Stimulated activated effector memory CD8-positive, alpha-beta T cell treated with anti-CD3 and anti-CD28 coated beads, Interleukin-12 subunit alpha, Interleukin-12 subunit beta, amount 100 ng/mL, for 72 hours (primary cell): ENCODE data around the gene NXN.
A peak's percentile ranks its signal among the peaks of the same experiment; 100 is the strongest.

Experiments
- ATAC-seq: fragments of 150-1000 bp; cut with Tn5 transposase; 2 replicates; pipeline ENCODE4 v1.10.0; 2021
- DNase-seq, 2 donors: peaks; one replicate each; pipeline ENCODE4 v3.0.0; 2021 to 2022; ENCODE audit warnings: low spot score in 2 of 2
- H3K27ac Mint-ChIP-seq: one replicate; pipeline ENCODE4 v1.8.0; 2022; ENCODE audit warnings: mild to moderate bottlenecking, mixed read lengths
- H3K36me3 Mint-ChIP-seq: one replicate; pipeline ENCODE4 v1.8.0; 2022; ENCODE audit warnings: mild to moderate bottlenecking, mixed read lengths
- H3K4me1 Mint-ChIP-seq: one replicate; pipeline ENCODE4 v1.8.0; 2022; ENCODE audit warnings: mixed read lengths
- H3K4me3 Mint-ChIP-seq: one replicate; pipeline ENCODE4 v1.8.0; 2022; ENCODE audit warnings: mild to moderate bottlenecking, mixed read lengths
- H3K9me3 Mint-ChIP-seq: one replicate; pipeline ENCODE4 v1.8.0; 2022; ENCODE audit warnings: mixed read lengths

Gene NXN

DNA sequence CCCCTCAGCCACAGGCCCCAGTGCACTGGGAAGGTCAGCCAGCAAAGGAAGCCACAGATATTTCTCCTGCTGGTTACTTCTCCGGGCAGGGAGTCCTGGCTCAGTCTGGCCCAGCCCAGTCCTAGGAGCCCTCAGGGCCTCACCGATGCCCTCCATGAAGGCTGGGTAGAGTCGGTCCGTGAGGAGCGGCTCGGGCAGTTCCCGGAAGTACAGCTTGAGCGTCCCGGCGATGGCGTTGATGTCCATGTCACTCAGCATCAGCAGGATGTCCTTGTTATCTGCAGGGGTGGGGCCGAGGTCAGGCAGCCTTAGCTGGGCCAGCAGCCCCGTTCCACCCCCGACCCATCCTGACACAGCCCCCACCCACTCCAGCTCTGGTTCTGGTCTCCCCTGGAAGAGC lies 31.0 kb upstream of the NXN start:
- no peak for ATAC-seq
- peaks cover 54% of the 10 kb centered on the region for H3K36me3 Mint-ChIP-seq
- no peak overlapping the region for H3K27ac Mint-ChIP-seq
- H3K9me3 Mint-ChIP-seq: no peaks in the 10 kb centered on the region
- H3K4me1 Mint-ChIP-seq: peaks cover under 1% of the 10 kb centered on the region
- DNase-seq: no peak
- no peak overlapping the region for H3K4me3 Mint-ChIP-seq

DNA sequence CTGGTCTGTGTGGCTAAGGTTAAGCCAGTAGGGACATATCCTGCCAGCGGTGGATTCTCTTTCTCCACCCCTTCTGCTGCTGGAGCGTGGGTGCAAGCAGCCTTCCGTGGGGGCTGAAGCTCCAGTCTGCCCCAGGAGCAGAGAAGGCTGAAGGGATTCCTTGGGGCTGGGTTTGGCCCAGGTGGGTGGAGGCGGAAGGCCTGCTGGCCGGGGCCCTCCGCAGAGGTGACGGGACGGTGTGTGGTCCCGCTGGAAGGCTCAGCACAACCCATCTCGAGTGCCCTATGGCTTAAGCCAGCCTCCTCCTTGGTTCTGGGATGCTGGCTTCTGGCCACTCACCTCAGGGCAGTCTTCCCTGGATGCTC lies 30.5 kb upstream of the NXN start:
- H3K36me3 Mint-ChIP-seq: peaks cover 59% of the 10 kb centered on the region
- no peaks in the 10 kb centered on the region for H3K9me3 Mint-ChIP-seq

DNA sequence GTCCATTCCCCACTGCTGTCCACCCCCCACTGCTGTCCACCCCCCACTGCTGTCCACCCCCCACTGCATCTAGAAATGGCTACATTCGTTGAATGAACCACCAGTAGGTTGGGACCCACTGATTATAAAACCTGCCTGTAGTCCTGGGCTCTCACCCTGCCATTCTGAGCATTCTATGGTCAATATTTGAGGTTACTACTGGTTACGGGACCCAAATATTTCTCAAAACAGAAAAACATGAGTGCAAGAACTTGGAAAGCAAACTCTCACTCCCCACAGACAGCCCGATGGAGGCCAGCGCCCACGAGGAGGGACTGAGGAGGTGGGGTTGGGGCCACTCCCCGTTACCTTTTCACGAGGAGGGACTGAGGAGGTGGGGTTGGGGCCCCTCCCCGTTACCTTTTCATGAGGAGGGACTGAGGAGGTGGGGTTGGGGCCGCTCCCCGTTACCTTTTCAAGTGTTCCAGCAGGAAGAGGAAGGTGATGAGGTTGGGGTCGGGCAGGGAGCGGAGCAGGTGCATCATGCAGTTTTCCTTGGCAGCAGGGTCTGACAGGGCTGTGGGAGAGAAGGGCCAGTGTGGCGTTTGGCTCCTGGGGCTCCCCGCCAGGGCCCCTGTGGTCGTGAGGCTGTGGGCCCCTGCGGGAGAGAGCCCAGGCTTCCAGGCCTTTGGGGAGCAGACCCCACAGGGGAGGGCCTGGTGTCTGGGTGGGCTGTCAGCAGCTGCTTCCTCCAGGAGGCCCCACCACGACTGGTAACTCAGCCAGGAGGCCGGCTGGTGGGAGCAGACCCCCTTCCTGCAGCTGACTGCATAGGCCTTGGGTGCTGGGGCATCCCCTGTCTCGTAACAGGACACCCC lies 29.9 kb upstream of the NXN start:
- peaks cover 64% of the 10 kb centered on the region for H3K36me3 Mint-ChIP-seq
- ATAC-seq: no peak

More for the DNA sequence above, 30.5 kb upstream of the NXN start:
- no peak for DNase-seq
- Mint-ChIP-seq H3K4me1 (peaks cover 6% of the 10 kb centered on the region), H3K4me3 (no peak overlapping the region), H3K27ac (no peak overlapping the region)
- ATAC-seq: no peak

DNA sequence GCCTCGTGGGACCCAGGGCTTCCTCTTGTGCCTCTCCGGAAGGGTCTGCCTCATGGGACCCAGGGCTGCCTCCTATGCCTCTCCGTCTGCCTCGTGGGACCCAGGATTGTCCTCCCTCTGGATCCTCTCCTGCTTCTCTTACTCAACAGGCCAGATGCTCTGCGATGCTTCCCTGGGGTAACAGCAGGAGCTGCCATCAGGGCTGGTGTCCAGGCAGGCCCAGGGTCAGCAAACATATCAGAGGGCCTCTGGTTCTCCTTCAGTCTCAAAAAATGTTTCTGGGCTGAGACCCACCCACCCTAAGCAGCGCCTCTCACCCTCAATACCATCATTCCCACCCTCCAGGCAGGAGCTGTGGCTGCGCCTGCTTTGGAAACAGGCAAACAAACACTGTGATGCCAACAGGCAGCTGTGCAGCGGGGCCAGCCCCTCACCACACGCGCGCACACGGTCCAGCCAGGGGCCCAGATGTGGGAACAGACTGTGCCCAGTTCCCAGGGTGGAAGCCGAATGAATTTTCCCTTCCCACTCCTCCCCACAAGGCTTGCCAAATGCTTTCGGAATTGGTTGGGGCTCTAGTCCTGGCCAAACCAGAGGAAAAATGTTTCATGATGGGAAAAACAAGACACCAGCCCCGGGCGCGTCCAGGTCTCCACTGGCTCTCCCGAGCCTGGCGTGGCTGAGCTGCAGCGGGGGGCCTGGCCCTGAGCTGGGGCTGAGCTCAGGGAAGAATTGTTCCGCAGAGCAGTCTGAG lies 28.6 kb upstream of the NXN start:
- Mint-ChIP-seq H3K4me3 (no peak overlapping the region), H3K9me3 (no peaks in the 10 kb centered on the region), H3K36me3 (peaks cover 73% of the 10 kb centered on the region), H3K27ac (peak overlapping the region; percentile 29), H3K4me1 (peaks cover 8% of the 10 kb centered on the region)
- DNase-seq (no peak), ATAC-seq (no peak)

More for the DNA sequence above, 29.9 kb upstream of the NXN start:
- H3K27ac Mint-ChIP-seq: no peak overlapping the region
- H3K9me3 Mint-ChIP-seq: no peaks in the 10 kb centered on the region
- H3K4me3 Mint-ChIP-seq: no peak overlapping the region
- peaks cover 8% of the 10 kb centered on the region for H3K4me1 Mint-ChIP-seq
- DNase-seq: no peak

DNA sequence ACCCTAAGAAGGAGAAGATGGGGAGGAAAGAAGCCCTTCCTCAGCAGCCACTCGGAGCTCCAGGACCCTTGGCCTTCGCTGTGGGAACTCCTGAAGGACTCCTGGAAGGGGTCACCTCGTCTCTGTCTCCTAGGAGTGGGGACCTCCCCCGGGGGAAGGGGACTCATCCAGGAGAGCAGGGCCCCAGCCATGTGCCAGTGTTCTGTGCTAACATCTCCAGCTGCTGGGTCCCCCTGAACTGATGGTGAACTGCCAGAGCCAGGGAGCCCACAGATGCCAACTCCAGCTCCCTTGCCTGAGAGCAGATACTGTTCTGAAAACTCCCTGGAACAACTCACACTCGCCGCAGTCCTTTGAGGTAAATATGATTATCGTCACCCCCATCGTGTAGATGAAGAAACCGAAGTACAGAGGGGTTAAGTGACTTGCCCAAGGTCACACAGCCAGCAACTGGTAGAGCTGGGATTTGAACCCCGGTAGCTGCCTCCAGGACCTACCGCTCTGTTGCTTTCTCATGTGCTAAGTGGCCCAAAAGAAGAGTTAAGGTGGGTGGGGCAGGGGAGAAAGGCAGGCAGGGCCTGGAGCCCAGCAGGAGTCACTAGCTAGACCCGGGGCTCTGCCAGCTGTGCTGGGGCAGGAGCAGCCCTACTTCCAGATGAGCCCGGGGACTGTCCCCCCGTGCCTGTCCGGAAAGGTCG lies 27.9 kb upstream of the NXN start:
- Mint-ChIP-seq H3K27ac (peak overlapping the region; percentile 29), H3K9me3 (no peaks in the 10 kb centered on the region), H3K4me1 (peaks cover 15% of the 10 kb centered on the region), H3K4me3 (no peak overlapping the region), H3K36me3 (peaks cover 81% of the 10 kb centered on the region)
- ATAC-seq (no peak), DNase-seq (no peak)

DNA sequence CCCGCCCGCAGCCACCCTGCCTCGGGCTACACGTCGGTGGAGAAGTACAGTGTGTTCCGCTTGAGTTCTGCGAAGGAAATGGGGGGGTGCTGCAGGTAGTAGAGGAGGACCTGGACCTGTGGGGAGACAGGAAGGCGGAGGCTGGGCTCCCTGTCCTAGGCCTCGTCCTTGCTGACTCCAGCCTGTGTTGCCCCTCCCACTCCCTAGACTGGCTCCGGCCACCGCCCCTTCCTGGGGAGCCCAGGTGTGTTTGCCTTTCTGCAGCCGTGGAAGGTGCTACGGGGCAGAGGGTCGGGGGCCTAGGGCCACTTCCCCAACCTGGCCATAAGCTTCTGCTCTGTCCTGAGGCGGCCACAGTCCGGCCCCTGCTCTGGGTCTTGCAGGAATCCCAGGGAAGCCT lies 26.5 kb upstream of the NXN start:
- no peak for ATAC-seq
- H3K9me3 Mint-ChIP-seq: no peaks in the 10 kb centered on the region
- H3K4me3 Mint-ChIP-seq: no peak overlapping the region

DNA sequence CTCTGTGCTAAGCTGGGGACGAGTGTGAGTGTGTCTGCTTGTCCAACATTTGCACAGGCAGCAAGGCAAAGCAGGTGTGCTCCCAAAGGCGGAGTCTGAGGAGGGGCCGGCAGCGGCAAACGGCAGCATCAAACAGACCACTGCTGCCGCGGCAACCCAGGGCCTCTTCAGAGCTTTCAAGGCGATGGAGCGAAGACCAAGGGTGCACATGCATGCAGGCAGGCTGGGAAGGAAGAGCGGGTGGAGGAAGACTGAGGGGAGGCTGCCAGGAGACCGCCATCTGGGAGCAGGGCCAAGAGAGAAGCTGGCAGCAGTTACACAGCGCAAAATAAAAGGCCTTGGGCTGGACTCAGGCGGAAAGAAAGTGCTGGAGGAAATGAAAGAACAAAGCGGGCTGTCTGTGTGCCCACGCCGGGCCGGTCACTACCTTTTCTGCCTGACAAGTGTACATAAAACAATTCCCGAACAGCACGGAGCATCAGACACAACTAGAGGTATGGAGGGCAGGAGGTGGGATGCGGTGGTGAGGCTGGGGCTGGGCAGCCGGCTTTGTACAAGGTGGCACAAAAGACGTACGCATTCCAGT lies 25.9 kb upstream of the NXN start:
- Mint-ChIP-seq H3K27ac (no peak overlapping the region), H3K4me3 (no peak overlapping the region), H3K9me3 (no peaks in the 10 kb centered on the region), H3K4me1 (peaks cover 20% of the 10 kb centered on the region), H3K36me3 (peaks cover 85% of the 10 kb centered on the region)
- no peak for DNase-seq
- ATAC-seq: no peak

More for the DNA sequence above, 26.5 kb upstream of the NXN start:
- H3K27ac Mint-ChIP-seq: no peak overlapping the region
- peaks cover 20% of the 10 kb centered on the region for H3K4me1 Mint-ChIP-seq
- DNase-seq: no peak
- peaks cover 81% of the 10 kb centered on the region for H3K36me3 Mint-ChIP-seq

DNA sequence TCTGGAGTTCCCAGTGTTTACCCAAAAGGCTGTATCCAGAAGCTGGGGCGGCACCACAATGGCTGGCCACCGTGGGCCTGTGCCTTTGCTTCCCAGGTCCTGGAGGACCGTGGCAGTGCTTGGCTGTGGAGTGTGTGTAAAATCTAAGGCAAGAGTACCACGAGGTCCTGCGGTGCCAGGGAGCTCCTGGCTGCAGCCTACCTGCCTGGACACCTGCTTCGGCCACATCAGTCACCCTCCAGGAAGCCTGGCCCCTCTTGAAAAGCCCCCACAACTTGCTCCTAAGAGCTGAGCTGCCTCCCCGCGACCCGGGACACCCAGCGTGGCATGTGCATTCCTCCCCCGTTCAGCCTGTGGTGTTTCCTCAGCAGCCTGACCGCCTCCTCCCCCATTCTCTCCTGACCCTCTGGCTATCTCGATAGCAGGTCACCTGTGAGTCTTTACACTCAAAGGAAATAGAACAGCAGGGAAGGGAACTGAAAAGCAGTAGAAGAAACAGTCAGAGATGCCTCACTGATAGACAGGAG lies 25.3 kb upstream of the NXN start:
- no peaks in the 10 kb centered on the region for H3K9me3 Mint-ChIP-seq
- ATAC-seq (no peak), DNase-seq (no peak)
- H3K36me3 Mint-ChIP-seq: peaks cover 85% of the 10 kb centered on the region
- H3K4me1 Mint-ChIP-seq: peaks cover 20% of the 10 kb centered on the region
- no peak overlapping the region for H3K4me3 Mint-ChIP-seq
- no peak overlapping the region for H3K27ac Mint-ChIP-seq

DNA sequence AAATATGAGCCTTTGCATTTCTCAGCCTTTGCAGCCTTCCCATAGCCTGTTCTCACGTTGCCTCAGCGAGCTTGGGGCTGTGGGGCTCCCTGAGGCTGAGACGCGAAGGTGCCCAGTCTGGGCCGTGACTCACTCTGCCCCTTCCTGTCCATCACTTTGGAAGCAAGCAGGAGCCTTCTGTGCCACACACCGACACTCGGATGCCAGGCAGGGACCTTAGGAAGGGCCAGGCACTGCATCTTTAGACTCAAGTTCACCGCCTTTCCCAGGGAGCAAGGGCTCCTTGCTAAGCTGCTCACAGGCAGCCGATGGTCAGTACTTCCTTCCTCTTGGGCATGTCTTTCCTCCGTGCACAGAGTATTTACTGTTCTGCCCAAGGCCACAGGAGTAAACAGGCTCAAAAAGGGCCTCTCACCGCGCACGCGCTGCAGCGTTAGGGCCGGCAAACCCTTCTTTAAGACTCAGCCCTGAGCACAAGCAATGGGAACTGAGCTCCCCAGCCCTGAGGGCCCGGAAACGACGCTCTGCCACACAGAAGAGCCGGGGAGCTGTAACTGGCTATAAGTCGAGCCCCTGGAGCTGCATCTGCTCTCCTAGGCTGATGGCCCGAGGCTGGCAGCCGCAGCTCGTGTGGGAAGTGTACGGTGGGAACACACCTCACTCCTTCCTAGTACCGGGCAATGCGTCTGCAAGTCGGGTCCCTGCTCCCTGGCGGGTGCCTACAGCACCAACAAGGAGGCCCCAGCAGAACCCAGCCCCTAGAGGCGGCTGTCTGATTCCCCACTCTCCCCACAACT lies 24.6 kb upstream of the NXN start:
- Mint-ChIP-seq H3K4me3 (no peak overlapping the region), H3K4me1 (peaks cover 25% of the 10 kb centered on the region), H3K9me3 (no peaks in the 10 kb centered on the region), H3K27ac (peak overlapping the region; percentile 68), H3K36me3 (peaks cover 87% of the 10 kb centered on the region)
- ATAC-seq: no peak
- no peak for DNase-seq

DNA sequence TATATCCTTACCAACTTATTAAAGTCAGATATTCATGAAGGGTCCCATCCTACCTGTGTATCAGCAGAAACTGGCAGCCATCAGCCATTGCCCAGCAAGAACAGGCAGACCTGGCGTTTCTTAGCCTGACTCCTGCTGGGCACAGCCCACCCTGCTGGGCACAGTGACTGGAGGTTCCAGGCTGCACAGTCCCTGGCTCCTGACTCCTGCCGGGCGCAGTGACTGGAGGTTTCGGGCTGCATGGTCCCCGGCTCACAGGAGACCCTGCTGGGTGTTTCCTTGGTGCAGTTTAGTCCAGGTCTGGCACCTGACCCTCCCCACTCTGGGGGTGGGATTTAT lies 24.0 kb upstream of the NXN start:
- DNase-seq: no peak
- H3K27ac Mint-ChIP-seq: peak overlapping the region; percentile 68
- peaks cover 30% of the 10 kb centered on the region for H3K4me1 Mint-ChIP-seq
- no peak overlapping the region for H3K4me3 Mint-ChIP-seq
- H3K9me3 Mint-ChIP-seq: no peaks in the 10 kb centered on the region
- H3K36me3 Mint-ChIP-seq: peaks cover 86% of the 10 kb centered on the region
- ATAC-seq: no peak

DNA sequence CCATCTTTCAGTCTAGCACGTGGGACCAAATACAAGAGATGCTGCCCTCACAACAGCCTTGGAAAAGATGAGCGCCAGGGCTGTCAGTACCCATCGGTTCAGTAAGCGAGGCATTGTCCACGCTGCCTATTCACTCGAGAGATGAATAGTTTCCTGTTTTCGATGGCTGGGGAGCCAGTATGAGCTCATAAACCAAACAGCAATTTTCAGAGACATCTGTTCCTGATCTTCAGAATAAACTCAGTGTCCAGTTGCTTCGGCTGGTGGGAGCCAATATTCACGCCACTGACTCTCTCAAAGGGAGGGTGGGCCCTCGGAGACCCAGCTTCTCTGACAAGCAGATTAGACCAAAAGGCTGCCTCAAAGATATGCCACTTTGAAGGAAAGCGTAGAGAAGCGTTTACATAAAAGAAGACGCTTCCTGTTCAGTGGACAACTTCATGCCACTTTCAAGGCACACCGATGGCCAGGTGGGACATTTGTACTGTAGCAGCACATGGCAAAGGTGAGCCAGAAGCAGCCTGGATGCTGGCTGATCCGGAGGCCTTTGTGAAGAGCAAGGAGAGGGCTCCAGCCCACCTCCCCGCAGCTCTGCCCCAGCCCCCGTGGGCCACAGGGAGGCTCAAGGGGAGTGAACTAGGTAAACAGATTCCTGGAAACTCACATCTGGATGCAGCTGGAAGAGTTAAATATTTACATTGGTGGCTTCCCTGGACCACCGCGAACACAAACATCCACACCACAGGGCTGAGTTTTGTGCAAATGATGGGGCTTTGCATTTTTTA lies 23.4 kb upstream of the NXN start:
- Mint-ChIP-seq H3K4me1 (peaks cover 36% of the 10 kb centered on the region), H3K27ac (peak overlapping the region; percentile 68), H3K4me3 (no peak overlapping the region), H3K9me3 (no peaks in the 10 kb centered on the region), H3K36me3 (peaks cover 79% of the 10 kb centered on the region)
- DNase-seq (no peak), ATAC-seq (no peak)

DNA sequence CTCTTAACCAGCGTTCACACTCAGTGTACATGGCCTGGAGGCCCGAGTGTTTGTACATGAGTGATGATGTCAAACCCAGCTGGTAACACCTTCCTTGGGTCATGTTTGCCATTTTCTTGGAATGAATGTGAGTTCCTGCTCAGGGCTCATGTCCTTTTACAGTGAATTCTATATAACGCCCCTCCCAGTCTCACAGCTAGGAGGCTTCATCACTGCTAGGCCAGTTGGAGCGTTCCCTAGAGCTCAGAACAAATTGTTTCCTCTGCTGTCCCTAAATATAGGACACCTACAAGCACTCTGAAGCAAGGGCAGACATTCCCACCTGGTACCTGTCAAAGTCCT lies 22.8 kb upstream of the NXN start:
- H3K4me3 Mint-ChIP-seq: no peak overlapping the region
- peak overlapping the region; percentile 68 for H3K27ac Mint-ChIP-seq
- peaks cover 40% of the 10 kb centered on the region for H3K4me1 Mint-ChIP-seq
- DNase-seq (no peak), ATAC-seq (peak; percentile 9)
- H3K9me3 Mint-ChIP-seq: no peaks in the 10 kb centered on the region
- peaks cover 75% of the 10 kb centered on the region for H3K36me3 Mint-ChIP-seq

DNA sequence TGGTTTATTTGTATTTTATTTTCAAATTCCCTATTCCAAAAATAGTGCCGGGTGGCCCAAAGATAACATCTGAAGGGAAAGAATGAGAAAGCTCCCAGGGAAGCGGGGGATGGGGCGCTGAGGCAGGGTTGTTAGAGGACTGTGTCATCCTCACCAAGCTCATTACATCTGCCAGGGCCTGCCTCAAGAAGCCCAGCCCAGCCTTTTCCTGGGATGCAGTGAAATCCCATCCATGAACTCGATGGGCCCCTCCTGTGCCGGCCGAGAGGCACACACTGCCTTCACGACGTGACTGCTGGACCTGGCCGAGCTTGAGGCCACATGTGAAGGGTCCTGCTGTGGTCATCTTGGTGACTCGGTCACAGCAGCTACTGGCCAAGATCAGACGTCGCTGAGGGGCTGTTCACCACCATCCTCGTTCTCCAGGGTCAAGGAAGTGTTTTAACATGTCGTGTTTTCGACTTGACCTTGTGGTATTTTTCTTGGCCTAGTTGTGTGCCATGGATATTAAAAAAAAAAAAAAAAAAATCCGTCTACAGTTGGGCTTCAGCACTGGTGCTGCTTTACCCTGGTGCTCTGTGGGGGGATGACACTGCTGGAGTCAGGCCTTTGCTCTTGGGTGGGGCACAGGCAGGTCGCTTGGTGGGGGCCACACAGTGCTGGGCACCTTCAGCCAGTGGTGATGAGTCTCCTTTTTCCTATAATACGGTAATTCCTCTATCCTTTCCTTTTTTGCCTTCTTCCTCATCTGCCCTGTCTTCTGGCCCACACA lies 22.2 kb upstream of the NXN start:
- Mint-ChIP-seq H3K36me3 (peaks cover 72% of the 10 kb centered on the region), H3K27ac (peak overlapping the region; percentile 68), H3K9me3 (no peaks in the 10 kb centered on the region), H3K4me1 (peaks cover 44% of the 10 kb centered on the region), H3K4me3 (no peak overlapping the region)
- ATAC-seq: no peak
- DNase-seq: no peak
